K562 (cell line): ENCODE results near the gene OBP2A.

Experiments
- ATF1 ChIP-seq, 2 experiments: fragments of 450-650 bp in 1 of 2; IDR thresholded peaks; 2 replicates each; pipeline ENCODE4 v1.6.1; 2016; ENCODE audit warnings: missing compliant biosample characterization in 1 of 2, missing genetic modification characterization in 1 of 2
- ATF3 ChIP-seq, 2 experiments: fragments of 450-650 bp in 1 of 2; sonication (generic) in 1 of 2; formaldehyde crosslinking in 1 of 2; IDR thresholded peaks in 1 of 2; conservative IDR thresholded peaks in 1 of 2; 2 replicates each; pipeline versions ENCODE4 v1.6.1 to v1.8.1; 2016 to 2023; ENCODE audit warnings: mild to moderate bottlenecking in 2 of 2, moderate library complexity in 2 of 2, inconsistent platforms in 1 of 2, missing genetic modification reagents in 1 of 2
- MED1 ChIP-seq: sonication (generic); formaldehyde crosslinking; IDR thresholded peaks from 2 replicates; pipeline ENCODE4 v1.8.1; 2023; ENCODE audit warnings: missing genetic modification reagents, borderline replicate concordance
- PHF20 ChIP-seq: fragments of 450-650 bp; IDR thresholded peaks from 2 replicates; pipeline ENCODE4 v1.6.1; 2018; ENCODE audit not compliant: partially characterized antibody
- POLR2AphosphoS2 ChIP-seq: IDR thresholded peaks from 2 replicates; pipeline ENCODE4 v1.6.1; 2012; ENCODE audit warnings: low read length, improper control_type of control experiment

GRCh38 chr9:135562235-135562745 is 16.4 kb downstream of the OBP2A start:
- TF ChIP-seq ATF3 (IDR thresholded peaks at IDR 0.05) (no peak), ATF3 (CRISPR knock-in tag; conservative IDR thresholded peaks at IDR 0.05) (no peak), ATF1 (CRISPR knock-in tag; IDR thresholded peaks at IDR 0.05) (no peak), ATF1 (tag; IDR thresholded peaks at IDR 0.05) (no peak), MED1 (no peak), POLR2AphosphoS2 (no peak), PHF20 (no peak)
